IMR-90 (cell line): ENCODE results near the gene MAP2K5. TPM values are rescaled to one million over a fixed set of nuclear protein-coding genes. Genes with fewer than 3 reads are reported as not detected.

Experiments used
- ATAC-seq: fragments of 200-7000 bp; cut with Tn5 transposase; 2 replicates; pipeline ENCODE4 v1.9.1; 2020; ENCODE audit warnings: low read depth, mild to moderate bottlenecking, moderate library complexity
- BruUV-seq: library from RNA; stranded (reverse); fragments of 400-500 nt; replicated peaks from 2 replicates; lab custom pipeline; 2021; lab: Mats Ljungman, UMichigan
- CTCF ChIA-PET: fragments of 300-600 bp; formaldehyde crosslinking; extraction: SDS; loops from one replicate; lab custom pipeline; 2021; ENCODE audit warnings: antibody characterized with exemption; lab: Yijun Ruan, JAX
- POLR2A ChIA-PET: fragments of 300-600 bp; sonication (Branson Sonifier 250); formaldehyde crosslinking; loops from one replicate; lab custom pipeline; 2022; ENCODE audit warnings: antibody characterized with exemption; ENCODE audit not compliant: unreplicated experiment; lab: Charles Lee
- DNase-seq: peaks from one replicate; pipeline ENCODE4 v3.0.0; 2013
- H2AFZ ChIP-seq: replicated peaks from 2 replicates; pipeline ENCODE3; 2013; ENCODE audit warnings: low read length, mild to moderate bottlenecking; ENCODE audit not compliant: poor library complexity
- H2AK5ac ChIP-seq: 2 replicates; pipeline ENCODE4 v1.6.1; 2013; ENCODE audit warnings: low read depth, low read length, inconsistent platforms
- H2AK9ac ChIP-seq: replicated peaks from 2 replicates; pipeline ENCODE3; 2013; ENCODE audit warnings: mild to moderate bottlenecking, low read depth, low read length, moderate library complexity; ENCODE audit not compliant: poor library complexity
- H2BK120ac ChIP-seq: 2 replicates; pipeline ENCODE4 v1.6.1; 2013; ENCODE audit warnings: low read depth, low read length, inconsistent platforms
- H2BK15ac ChIP-seq: 3 replicates; pipeline ENCODE4 v1.6.1; 2013; ENCODE audit warnings: low read depth, low read length, inconsistent platforms
- H2BK20ac ChIP-seq: 2 replicates; pipeline ENCODE4 v1.6.1; 2013; ENCODE audit warnings: low read depth, mild to moderate bottlenecking, inconsistent platforms, low read length, moderate library complexity
- H2BK5ac ChIP-seq: 2 replicates; pipeline ENCODE4 v1.6.1; 2013; ENCODE audit warnings: mild to moderate bottlenecking, low read depth, low read length, inconsistent platforms; ENCODE audit not compliant: poor library complexity, severe bottlenecking
- H3K14ac ChIP-seq: replicated peaks from 2 replicates; pipeline ENCODE4 v1.6.1; 2013; ENCODE audit warnings: low read depth, low read length, inconsistent platforms
- H3K18ac ChIP-seq: 2 replicates; pipeline ENCODE4 v1.6.1; 2013; ENCODE audit warnings: low read depth, low read length, control low read depth
- H3K23ac ChIP-seq: 2 replicates; pipeline ENCODE4 v1.6.1; 2013; ENCODE audit warnings: low read depth, low read length, inconsistent platforms
- H3K27ac ChIP-seq: 2 replicates; pipeline ENCODE4 v1.5.1; 2013; ENCODE audit warnings: mild to moderate bottlenecking, control low read depth, low read length; ENCODE audit not compliant: insufficient read depth
- H3K27me3 ChIP-seq: 2 replicates; pipeline ENCODE4 v1.6.1; 2013; ENCODE audit warnings: low read length; ENCODE audit not compliant: control insufficient read depth, insufficient read depth
- H3K36me3 ChIP-seq: 2 replicates; pipeline ENCODE4 v1.6.1; 2013; ENCODE audit warnings: low read length, mixed read lengths; ENCODE audit not compliant: control insufficient read depth, insufficient read depth
- H3K4ac ChIP-seq: 2 replicates; pipeline ENCODE4 v1.6.1; 2013; ENCODE audit warnings: low read depth, low read length, inconsistent platforms
- H3K4me1 ChIP-seq: 2 replicates; pipeline ENCODE4 v1.6.1; 2013; ENCODE audit warnings: low read length, mixed read lengths; ENCODE audit not compliant: control insufficient read depth, insufficient read depth
- H3K4me2 ChIP-seq: 2 replicates; pipeline ENCODE4 v1.6.1; 2013; ENCODE audit warnings: low read depth, mild to moderate bottlenecking, control low read depth, low read length, moderate library complexity
- H3K4me3 ChIP-seq: 2 replicates; pipeline ENCODE4 v1.5.1; 2013; ENCODE audit warnings: low read depth, mild to moderate bottlenecking, control low read depth, low read length, moderate library complexity; ENCODE audit not compliant: insufficient read depth
- H3K56ac ChIP-seq: 2 replicates; pipeline ENCODE4 v1.6.1; 2013; ENCODE audit warnings: low read length, inconsistent platforms; ENCODE audit not compliant: insufficient read depth; ENCODE audit errors: extremely low read depth
- H3K79me1 ChIP-seq, 2 experiments: 2 replicates each; pipeline ENCODE4 v1.6.1; 2013; ENCODE audit warnings: low read length in 2 of 2, inconsistent platforms in 1 of 2, low read depth in 1 of 2
- H3K9ac ChIP-seq: 2 replicates; pipeline ENCODE4 v1.6.1; 2013; ENCODE audit warnings: low read depth, low read length, control low read depth
- H3K9me1 ChIP-seq: 2 replicates; pipeline ENCODE4 v1.6.1; 2013; ENCODE audit warnings: low read length, inconsistent platforms; ENCODE audit not compliant: insufficient read depth
- H3K9me3 ChIP-seq: 2 replicates; pipeline ENCODE4 v1.6.1; 2013; ENCODE audit warnings: low read length; ENCODE audit not compliant: control insufficient read depth, insufficient read depth
- H4K20me1 ChIP-seq: 2 replicates; pipeline ENCODE4 v1.6.1; 2013; ENCODE audit warnings: low read length, inconsistent platforms; ENCODE audit not compliant: insufficient read depth
- H4K5ac ChIP-seq: 2 replicates; pipeline ENCODE4 v1.6.1; 2013; ENCODE audit warnings: mild to moderate bottlenecking, low read depth, low read length, control low read depth
- H4K8ac ChIP-seq, 2 experiments: 2 replicates each; pipeline ENCODE4 v1.6.1; 2013; ENCODE audit warnings: low read depth in 2 of 2, low read length in 2 of 2, control low read depth in 1 of 2, inconsistent platforms in 1 of 2
- H4K91ac ChIP-seq: 2 replicates; pipeline ENCODE4 v1.6.1; 2013; ENCODE audit warnings: low read depth, low read length, inconsistent platforms; ENCODE audit not compliant: insufficient read depth
- BHLHE40 ChIP-seq: fragments of 150-350 bp; IDR thresholded peaks from 2 replicates; pipeline ENCODE4 v1.6.1; 2016; ENCODE audit warnings: mild to moderate bottlenecking, low read depth, low read length
- CEBPB ChIP-seq: IDR thresholded peaks from 2 replicates; pipeline ENCODE4 v1.6.1; 2012; ENCODE audit warnings: low read depth, low read length, improper control_type of control experiment
- CHD1 ChIP-seq: IDR thresholded peaks from 2 replicates; pipeline ENCODE4 v1.6.1; 2012; ENCODE audit warnings: low read depth, low read length, improper control_type of control experiment
- FOS ChIP-seq: fragments of 150-350 bp; IDR thresholded peaks from 2 replicates; pipeline ENCODE4 v1.6.1; 2016; ENCODE audit warnings: low read depth, low read length
- MAFK ChIP-seq: IDR thresholded peaks from 2 replicates; pipeline ENCODE4 v1.6.1; 2012; ENCODE audit warnings: low read depth, low read length, improper control_type of control experiment
- MAZ ChIP-seq: IDR thresholded peaks from 2 replicates; pipeline ENCODE4 v1.6.1; 2012; ENCODE audit warnings: low read depth, mild to moderate bottlenecking, low read length, improper control_type of control experiment, moderate library complexity, borderline replicate concordance
- MXI1 ChIP-seq: IDR thresholded peaks from 2 replicates; pipeline ENCODE4 v1.6.1; 2012; ENCODE audit warnings: low read depth, mild to moderate bottlenecking, low read length, moderate library complexity, borderline replicate concordance
- NFE2L2 ChIP-seq: fragments of 150-350 bp; IDR thresholded peaks from 2 replicates; pipeline ENCODE4 v1.6.1; 2016; ENCODE audit warnings: low read depth, mild to moderate bottlenecking, low read length
- POLR2A ChIP-seq: IDR thresholded peaks from 2 replicates; pipeline ENCODE4 v1.6.1; 2012; ENCODE audit warnings: mild to moderate bottlenecking, low read depth, low read length
- RAD21 ChIP-seq: IDR thresholded peaks from 2 replicates; pipeline ENCODE4 v1.6.1; 2012; ENCODE audit warnings: low read length, improper control_type of control experiment
- RCOR1 ChIP-seq: IDR thresholded peaks from 2 replicates; pipeline ENCODE4 v1.6.1; 2012; ENCODE audit warnings: mild to moderate bottlenecking, low read length, improper control_type of control experiment; ENCODE audit not compliant: insufficient replicate concordance
- RFX5 ChIP-seq: IDR thresholded peaks from 2 replicates; pipeline ENCODE4 v1.8.0; 2012; ENCODE audit warnings: low read depth, mild to moderate bottlenecking, low read length, moderate library complexity
- SMC3 ChIP-seq: fragments of 150-350 bp; IDR thresholded peaks from 2 replicates; pipeline ENCODE4 v1.6.1; 2016; ENCODE audit warnings: low read depth, mild to moderate bottlenecking, antibody characterized with exemption, low read length, moderate library complexity
- WGBS, 2 experiments: methylation state at CpG; one replicate each; pipeline versions ENCODE4 v1.1.5 to v1.1.7; 2013; ENCODE audit warnings: missing lambda C conversion rate in 2 of 2; ENCODE audit not compliant: insufficient read length in 1 of 2; ENCODE audit errors: extremely low coverage in 2 of 2; 5-methylcytosine and 5-hydroxymethylcytosine counted together
- dilution Hi-C: fragments of 300-500 bp; cut with HindIII; formaldehyde crosslinking; loops from one replicate; pipeline ENCODE4 v1.14.3; 2018; ENCODE audit warnings: low sequenced_read_pairs; ENCODE audit not compliant: unreplicated experiment
- in situ Hi-C: fragments of 300-500 bp; cut with MboI; formaldehyde crosslinking; loops from 3 replicates; pipeline ENCODE4 v1.14.3; 2019; ENCODE audit warnings: low sequenced_read_pairs, inconsistent platforms, mixed read lengths
- intact Hi-C: fragments of 100-400 bp; cut with micrococcal nuclease; formaldehyde crosslinking; loops from 2 replicates; pipeline ENCODE4 v1.10.0; 2022
- polyA plus RNA-seq, 3 experiments: library from polyadenylated mRNA; depleted of rRNA; stranded (reverse); fragments of >200 nt; gene quantifications; 2 replicates each; pipeline ENCODE4 v1.2.3, GENCODE V29; 2012; ENCODE audit warnings: low replicate concordance in 1 of 3
- total RNA-seq: library from RNA; depleted of rRNA; stranded (reverse); fragments of >200 nt; gene quantifications from 2 replicates; pipeline ENCODE4 v1.2.3, GENCODE V29; 2012
- TF ChIP-seq, protein P1 (sequence below): conservative IDR thresholded peaks from 2 replicates; pipeline ENCODE4 v1.5.1; 2012; ENCODE audit warnings: mild to moderate bottlenecking, low read depth, low read length, improper control_type of control experiment
- TF ChIP-seq, protein P2 (sequence below): fragments of 150-350 bp; IDR thresholded peaks from 2 replicates; pipeline ENCODE4 v1.6.1; 2016; ENCODE audit warnings: low read depth, mild to moderate bottlenecking, low read length, moderate library complexity, borderline replicate concordance
- TF ChIP-seq, protein P3 (sequence below): fragments of 150-350 bp; IDR thresholded peaks from 2 replicates; pipeline ENCODE4 v1.6.1; 2017; ENCODE audit warnings: mild to moderate bottlenecking, antibody characterized with exemption, low read length, low read depth

Gene MAP2K5
- total and polyA plus RNA-seq, 2 of the 4 experiments (the other 2 are of a cell fraction) = 1.6 to 6.1 TPM

DNA sequence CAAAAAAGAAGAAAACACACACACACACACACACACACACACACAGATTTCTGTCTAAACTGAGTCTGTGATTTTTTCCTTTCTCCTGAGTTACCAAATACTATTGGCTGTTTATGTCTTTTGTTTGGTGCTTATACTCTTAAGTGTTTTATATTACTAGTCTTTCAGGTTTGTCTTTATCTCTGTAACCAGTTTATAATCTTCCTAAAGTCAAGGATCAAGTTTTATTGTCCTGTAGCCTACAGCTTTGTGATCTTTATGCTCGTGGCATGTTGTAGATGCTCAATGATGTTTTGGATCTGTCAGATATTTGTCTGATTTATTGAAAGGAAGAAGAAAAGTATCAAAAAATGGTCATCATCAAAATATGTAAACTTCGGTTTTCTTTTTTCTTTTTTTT, 4.6 kb downstream of the MAP2K5 start:
- TF ChIP-seq MAZ (no peak), CEBPB (no peak), RAD21 (no peak), POLR2A (no peak), SMC3 (no peak), NFE2L2 (no peak), FOS (no peak), MAFK (no peak), RFX5 (no peak), CHD1 (no peak), BHLHE40 (no peak), RCOR1 (no peak), MXI1 (no peak)
- TF ChIP-seq, protein P1, sequence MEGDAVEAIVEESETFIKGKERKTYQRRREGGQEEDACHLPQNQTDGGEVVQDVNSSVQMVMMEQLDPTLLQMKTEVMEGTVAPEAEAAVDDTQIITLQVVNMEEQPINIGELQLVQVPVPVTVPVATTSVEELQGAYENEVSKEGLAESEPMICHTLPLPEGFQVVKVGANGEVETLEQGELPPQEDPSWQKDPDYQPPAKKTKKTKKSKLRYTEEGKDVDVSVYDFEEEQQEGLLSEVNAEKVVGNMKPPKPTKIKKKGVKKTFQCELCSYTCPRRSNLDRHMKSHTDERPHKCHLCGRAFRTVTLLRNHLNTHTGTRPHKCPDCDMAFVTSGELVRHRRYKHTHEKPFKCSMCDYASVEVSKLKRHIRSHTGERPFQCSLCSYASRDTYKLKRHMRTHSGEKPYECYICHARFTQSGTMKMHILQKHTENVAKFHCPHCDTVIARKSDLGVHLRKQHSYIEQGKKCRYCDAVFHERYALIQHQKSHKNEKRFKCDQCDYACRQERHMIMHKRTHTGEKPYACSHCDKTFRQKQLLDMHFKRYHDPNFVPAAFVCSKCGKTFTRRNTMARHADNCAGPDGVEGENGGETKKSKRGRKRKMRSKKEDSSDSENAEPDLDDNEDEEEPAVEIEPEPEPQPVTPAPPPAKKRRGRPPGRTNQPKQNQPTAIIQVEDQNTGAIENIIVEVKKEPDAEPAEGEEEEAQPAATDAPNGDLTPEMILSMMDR = no peak
- TF ChIP-seq, protein P2, sequence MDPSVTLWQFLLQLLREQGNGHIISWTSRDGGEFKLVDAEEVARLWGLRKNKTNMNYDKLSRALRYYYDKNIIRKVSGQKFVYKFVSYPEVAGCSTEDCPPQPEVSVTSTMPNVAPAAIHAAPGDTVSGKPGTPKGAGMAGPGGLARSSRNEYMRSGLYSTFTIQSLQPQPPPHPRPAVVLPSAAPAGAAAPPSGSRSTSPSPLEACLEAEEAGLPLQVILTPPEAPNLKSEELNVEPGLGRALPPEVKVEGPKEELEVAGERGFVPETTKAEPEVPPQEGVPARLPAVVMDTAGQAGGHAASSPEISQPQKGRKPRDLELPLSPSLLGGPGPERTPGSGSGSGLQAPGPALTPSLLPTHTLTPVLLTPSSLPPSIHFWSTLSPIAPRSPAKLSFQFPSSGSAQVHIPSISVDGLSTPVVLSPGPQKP = no peak
- TF ChIP-seq, protein P3, sequence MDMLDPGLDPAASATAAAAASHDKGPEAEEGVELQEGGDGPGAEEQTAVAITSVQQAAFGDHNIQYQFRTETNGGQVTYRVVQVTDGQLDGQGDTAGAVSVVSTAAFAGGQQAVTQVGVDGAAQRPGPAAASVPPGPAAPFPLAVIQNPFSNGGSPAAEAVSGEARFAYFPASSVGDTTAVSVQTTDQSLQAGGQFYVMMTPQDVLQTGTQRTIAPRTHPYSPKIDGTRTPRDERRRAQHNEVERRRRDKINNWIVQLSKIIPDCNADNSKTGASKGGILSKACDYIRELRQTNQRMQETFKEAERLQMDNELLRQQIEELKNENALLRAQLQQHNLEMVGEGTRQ = no peak
- CTCF ChIA-PET = interaction anchor here (0.7 kb wide), 1 partner anchor 587 kb away, joined by 3 read pairs; no protein-coding TSS in a partner anchor
- ATAC-seq (no peak), DNase-seq (no peak)
- dilution Hi-C loops (no loop called here), intact Hi-C loops (no loop called here), in situ Hi-C loops (no loop called here)
- Histone ChIP-seq H3K9ac (no peak overlapping the region), H2BK5ac (no peak overlapping the region), H2AFZ (no peak overlapping the region), H4K20me1 (peaks cover 7% of the 10 kb centered on the region; the same call in 1 of the 2 replicates), H2BK20ac (no peak overlapping the region), H3K79me1 (peaks cover 22 to 33% of the 10 kb centered on the region in 2 experiments), H3K14ac (no peak overlapping the region), H3K4ac (no peak overlapping the region), H3K4me3 (no peak overlapping the region), H3K27ac (no peak overlapping the region), H4K5ac (no peak overlapping the region), H3K9me1 (peaks cover 3% of the 10 kb centered on the region; the same call in 1 of the 2 replicates), H3K4me1 (peaks cover 14% of the 10 kb centered on the region), H2AK9ac (no peak overlapping the region), H3K9me3 (no peaks in the 10 kb centered on the region), H3K27me3 (no peaks in the 10 kb centered on the region), H3K4me2 (no peak overlapping the region), H4K91ac (no peak overlapping the region), H3K56ac (no peak overlapping the region), H3K23ac (no peak overlapping the region), H3K18ac (no peak overlapping the region), H2BK120ac (no peak overlapping the region), H3K36me3 (peaks cover 16% of the 10 kb centered on the region), H2AK5ac (no peak overlapping the region), H4K8ac (no peak overlapping the region), H2BK15ac (no peak overlapping the region)
- BruUV-seq = no TSS peak
- POLR2A ChIA-PET = no interaction called here
- 67% methylated on average over 1 of the region's 2 CpGs; no CpG with 5 or more reads in 1 of the 2 experiments for WGBS, 2 experiments
